Activated B cell treated with CpG ODN at 0.5 μM for 24 hours (primary cell): ENCODE measurements around the gene VTA1. TPM values are rescaled to one million over a fixed set of nuclear protein-coding genes. Genes with fewer than 3 reads are reported as not detected.
"Not testable (repeated sequence)": the region's sequence is repeated elsewhere in the genome, so short reads cannot be mapped to it uniquely, and the experiment has no call there.

Experiments
- ATAC-seq: fragments of 200-7000 bp; cut with Tn5 transposase; one replicate; pipeline ENCODE4 v1.10.0; 2021; ENCODE audit warnings: low read depth, mild to moderate bottlenecking, moderate library complexity
- CTCF ChIA-PET: fragments of 350-600 bp; sonication (Branson Sonifier 250); formaldehyde crosslinking; loops from one replicate; lab custom pipeline; 2021; ENCODE audit warnings: antibody characterized with exemption; lab: Charles Lee
- POLR2A ChIA-PET: fragments of 350-600 bp; sonication (Branson Sonifier 250); formaldehyde crosslinking; loops from one replicate; lab custom pipeline; 2021; ENCODE audit warnings: antibody characterized with exemption; lab: Charles Lee
- DNase-seq: peaks from one replicate; pipeline ENCODE4 v3.0.0; 2022
- H3K27ac Mint-ChIP-seq: one replicate; pipeline ENCODE4 v1.8.0; 2020; ENCODE audit warnings: mixed read lengths
- H3K27me3 Mint-ChIP-seq: one replicate; pipeline ENCODE4 v1.8.0; 2021; ENCODE audit warnings: mixed read lengths
- H3K36me3 Mint-ChIP-seq: one replicate; pipeline ENCODE4 v1.8.0; 2021; ENCODE audit warnings: low read depth, mixed read lengths
- H3K4me1 Mint-ChIP-seq: one replicate; pipeline ENCODE4 v1.8.0; 2021; ENCODE audit warnings: mixed read lengths
- H3K4me3 Mint-ChIP-seq: one replicate; pipeline ENCODE4 v1.8.0; 2020; ENCODE audit warnings: mild to moderate bottlenecking, mixed read lengths
- H3K9me3 Mint-ChIP-seq: one replicate; pipeline ENCODE4 v1.8.0; 2020; ENCODE audit warnings: mixed read lengths
- CTCF ChIP-seq: fragments of 200-600 bp; IDR thresholded peaks from one replicate; pipeline ENCODE4 v1.8.0; 2022; ENCODE audit warnings: antibody characterized with exemption, mild to moderate bottlenecking
- intact Hi-C: fragments of 100-400 bp; cut with micrococcal nuclease; formaldehyde crosslinking; loops from one replicate; pipeline ENCODE4 v1.15.1; 2024
- total RNA-seq: library from RNA; stranded (reverse); gene quantifications from 2 replicates; pipeline ENCODE4 v1.2.3, GENCODE V29; 2022

VTA1 gene
- total RNA-seq, 1 donor from 2014 or later: 30.3 TPM

GRCh38 chr6:142187209-142187608 lies 40.1 kb downstream of the VTA1 start:
- ATAC-seq: no peak
- no peaks in the 10 kb centered on the region for H3K9me3 Mint-ChIP-seq

DNA sequence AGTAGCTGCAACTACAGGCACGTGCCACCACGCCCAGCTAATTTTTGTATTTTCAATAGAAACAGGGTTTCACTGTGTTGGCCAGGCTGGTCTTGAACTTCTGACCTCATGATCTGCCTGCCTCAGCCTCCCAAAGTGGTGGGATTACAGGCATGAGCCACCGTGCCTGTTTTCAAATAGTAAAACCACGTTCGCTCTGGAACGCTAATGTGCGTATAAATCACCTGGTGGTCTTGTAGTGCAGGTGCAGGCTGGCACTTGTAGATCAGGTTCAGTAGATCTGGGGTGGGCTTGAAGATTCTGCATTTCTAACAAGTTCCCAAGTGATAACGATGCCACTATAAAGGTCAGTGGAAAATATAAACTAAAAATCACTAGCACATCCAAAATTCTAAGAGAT lies 41.3 kb downstream of the VTA1 start:
- CTCF ChIA-PET, POLR2A ChIA-PET: not testable (repeated sequence)

More at GRCh38 chr6:142187209-142187608, 40.1 kb downstream of the VTA1 start:
- no peak for TF ChIP-seq CTCF
- POLR2A ChIA-PET: no interaction called here
- H3K27me3 Mint-ChIP-seq: no peaks in the 10 kb centered on the region
- intact Hi-C loops: no loop called here
- no peak overlapping the region for H3K27ac Mint-ChIP-seq
- no peak for DNase-seq
- no peak overlapping the region for H3K4me3 Mint-ChIP-seq
- H3K4me1 Mint-ChIP-seq: peaks cover 1% of the 10 kb centered on the region
- H3K36me3 Mint-ChIP-seq: peaks cover 36% of the 10 kb centered on the region
- CTCF ChIA-PET: no interaction called here

GRCh38 chr6:142189057-142189456 lies 42.0 kb downstream of the VTA1 start:
- ChIA-PET POLR2A (no interaction called here), CTCF (no interaction called here)
- Mint-ChIP-seq H3K4me3 (no peak overlapping the region), H3K9me3 (no peaks in the 10 kb centered on the region), H3K36me3 (peaks cover 35% of the 10 kb centered on the region), H3K27me3 (no peaks in the 10 kb centered on the region), H3K27ac (no peak overlapping the region), H3K4me1 (peaks cover 4% of the 10 kb centered on the region)
- intact Hi-C loops: no loop called here
- no peak for TF ChIP-seq CTCF
- ATAC-seq (no peak), DNase-seq (no peak)

More for the DNA sequence above, 41.3 kb downstream of the VTA1 start:
- H3K4me3 Mint-ChIP-seq, ATAC-seq, intact Hi-C loops, H3K4me1 Mint-ChIP-seq, H3K27me3 Mint-ChIP-seq, H3K9me3 Mint-ChIP-seq, H3K27ac Mint-ChIP-seq, DNase-seq: not testable (repeated sequence)
- peaks cover 29% of the 10 kb centered on the region for H3K36me3 Mint-ChIP-seq

DNA sequence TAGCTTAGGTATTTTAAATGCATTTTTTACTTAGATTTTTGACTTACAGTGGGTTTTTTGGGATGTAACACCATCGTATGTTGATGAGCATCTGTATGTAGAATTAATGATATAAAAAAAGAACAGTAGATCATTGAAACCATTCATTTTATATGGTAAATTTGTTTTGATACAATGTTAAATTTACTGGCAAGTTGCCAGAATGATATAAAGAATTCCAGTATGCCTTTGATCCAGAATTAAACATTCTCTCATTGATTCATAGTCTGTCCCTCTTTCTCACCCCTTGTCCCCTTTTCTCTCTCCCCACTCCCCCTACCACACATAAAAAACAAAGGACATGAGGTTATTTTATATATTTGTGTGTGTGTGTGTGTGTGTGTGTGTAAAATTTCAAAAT lies 45.3 kb downstream of the VTA1 start:
- intact Hi-C loops: no loop called here
- POLR2A ChIA-PET: no interaction called here
- H3K27ac Mint-ChIP-seq: no peak overlapping the region
- DNase-seq (no peak), ATAC-seq (no peak)
- peaks cover 51% of the 10 kb centered on the region for H3K36me3 Mint-ChIP-seq
- CTCF ChIA-PET: no interaction called here
- TF ChIP-seq CTCF: no peak
- H3K4me1 Mint-ChIP-seq: peaks cover 13% of the 10 kb centered on the region
- H3K9me3 Mint-ChIP-seq: no peaks in the 10 kb centered on the region
- H3K27me3 Mint-ChIP-seq: no peaks in the 10 kb centered on the region
- no peak overlapping the region for H3K4me3 Mint-ChIP-seq

GRCh38 chr6:142193621-142194020 lies 46.6 kb downstream of the VTA1 start:
- POLR2A ChIA-PET: no interaction called here
- TF ChIP-seq CTCF: no peak
- CTCF ChIA-PET: no interaction called here
- H3K36me3 Mint-ChIP-seq: peaks cover 58% of the 10 kb centered on the region
- ATAC-seq (no peak), DNase-seq (no peak)
- no peaks in the 10 kb centered on the region for H3K27me3 Mint-ChIP-seq
- no peak overlapping the region for H3K27ac Mint-ChIP-seq
- no peaks in the 10 kb centered on the region for H3K9me3 Mint-ChIP-seq
- intact Hi-C loops: no loop called here
- no peak overlapping the region for H3K4me3 Mint-ChIP-seq
- H3K4me1 Mint-ChIP-seq: peaks cover 13% of the 10 kb centered on the region
